ENCODE data around the gene MYMK. TPM values are rescaled to one million over a fixed set of nuclear protein-coding genes. Genes with fewer than 3 reads are reported as not detected.

The MYMK gene
- total RNA-seq, 1 experiment from 2014 or later: not detected

GRCh38 chr9:133495327-133496293 is 29.1 kb downstream of the MYMK start:
- no peak for ATAC-seq

More at GRCh38 chr9:133495327-133496293, 29.1 kb downstream of the MYMK start:
- Histone ChIP-seq H3K27me3 (ENCODE audit: insufficient read depth, low read length) (no peaks in the 10 kb centered on the region; the same call in 1 of the 2 replicates), H4K20me1 (ENCODE audit: insufficient read depth) (no peaks in the 10 kb centered on the region), H2AFZ (ENCODE audit: low read depth, low read length, poor library complexity, severe bottlenecking) (no peak overlapping the region), H3K4me1 (ENCODE audit: control insufficient read depth in 1 of 2, insufficient read depth in 2 of 2, low read length in 2 of 2) (no peaks in the 10 kb centered on the region), H3K4me2 (ENCODE audit: low read length) (no peak overlapping the region), H3K36me3 (ENCODE audit: control insufficient read depth in 1 of 2, insufficient read depth in 2 of 2, low read length in 2 of 2) (no peaks in the 10 kb centered on the region), H3K4me3 (replicated peaks in 1 of 2; ENCODE audit: low read depth in 1 of 2, low read length in 2 of 2) (no peak overlapping the region), H3K9me3 (ENCODE audit: control insufficient read depth in 1 of 2, insufficient read depth in 1 of 2, low read depth in 1 of 2, low read length in 2 of 2) (no peaks in the 10 kb centered on the region), H3K27ac (ENCODE audit: low read depth, low read length) (no peak overlapping the region), H3K9me2 (ENCODE audit: insufficient read depth) (no peaks in the 10 kb centered on the region), H3K9ac (ENCODE audit: low read length) (no peak overlapping the region), H3K79me2 (ENCODE audit: insufficient read depth, low read length) (no peaks in the 10 kb centered on the region)
- ChIA-PET POLR2A (no interaction called here), CTCF (interaction anchor here (1.9 kb wide), 1 partner anchor 9 kb away, joined by 7 read pairs; no protein-coding TSS in a partner anchor), RAD21 (ENCODE audit: low non-redundant PET in 1 of 2, low total read pairs in 2 of 2, uncharacterized antibody in 2 of 2, unreplicated experiment in 2 of 2) (no interaction called here)
- no peak for TF ChIP-seq ELF1 (IDR thresholded peaks at IDR 0.05; ENCODE audit: borderline replicate concordance, low read depth)
- no peak for TF ChIP-seq EGR1 (IDR thresholded peaks at IDR 0.05; ENCODE audit: low read depth)
- no peak for TF ChIP-seq FOSL1 (IDR thresholded peaks at IDR 0.05; ENCODE audit: low read depth)
- TF ChIP-seq CEBPB (IDR thresholded peaks at IDR 0.05; ENCODE audit: low read depth): no peak
- TF ChIP-seq POLR2AphosphoS5 (IDR thresholded peaks at IDR 0.05; ENCODE audit: low read depth, low read length): no peak
- no peak for TF ChIP-seq EZH2phosphoT487 (IDR thresholded peaks at IDR 0.05; ENCODE audit: borderline replicate concordance)
- TF ChIP-seq, protein P1, sequence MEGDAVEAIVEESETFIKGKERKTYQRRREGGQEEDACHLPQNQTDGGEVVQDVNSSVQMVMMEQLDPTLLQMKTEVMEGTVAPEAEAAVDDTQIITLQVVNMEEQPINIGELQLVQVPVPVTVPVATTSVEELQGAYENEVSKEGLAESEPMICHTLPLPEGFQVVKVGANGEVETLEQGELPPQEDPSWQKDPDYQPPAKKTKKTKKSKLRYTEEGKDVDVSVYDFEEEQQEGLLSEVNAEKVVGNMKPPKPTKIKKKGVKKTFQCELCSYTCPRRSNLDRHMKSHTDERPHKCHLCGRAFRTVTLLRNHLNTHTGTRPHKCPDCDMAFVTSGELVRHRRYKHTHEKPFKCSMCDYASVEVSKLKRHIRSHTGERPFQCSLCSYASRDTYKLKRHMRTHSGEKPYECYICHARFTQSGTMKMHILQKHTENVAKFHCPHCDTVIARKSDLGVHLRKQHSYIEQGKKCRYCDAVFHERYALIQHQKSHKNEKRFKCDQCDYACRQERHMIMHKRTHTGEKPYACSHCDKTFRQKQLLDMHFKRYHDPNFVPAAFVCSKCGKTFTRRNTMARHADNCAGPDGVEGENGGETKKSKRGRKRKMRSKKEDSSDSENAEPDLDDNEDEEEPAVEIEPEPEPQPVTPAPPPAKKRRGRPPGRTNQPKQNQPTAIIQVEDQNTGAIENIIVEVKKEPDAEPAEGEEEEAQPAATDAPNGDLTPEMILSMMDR (IDR thresholded peaks at IDR 0.05 in 2 of 3, conservative IDR thresholded peaks at IDR 0.05 in 1 of 3; ENCODE audit: borderline replicate concordance in 1 of 3, insufficient read depth in 1 of 3, low read depth in 2 of 3, low read length in 2 of 3): no peak
- no peak for TF ChIP-seq POLR2A (IDR thresholded peaks at IDR 0.05; ENCODE audit: borderline replicate concordance, extremely low read depth, insufficient read depth, insufficient read length)
- no peak for TF ChIP-seq EZH2 (IDR thresholded peaks at IDR 0.05)
- TF ChIP-seq REST (IDR thresholded peaks at IDR 0.05; ENCODE audit: low read depth): no peak
- TF ChIP-seq RAD21 (IDR thresholded peaks at IDR 0.05; ENCODE audit: low read depth): no peak
- TF ChIP-seq, protein P2, sequence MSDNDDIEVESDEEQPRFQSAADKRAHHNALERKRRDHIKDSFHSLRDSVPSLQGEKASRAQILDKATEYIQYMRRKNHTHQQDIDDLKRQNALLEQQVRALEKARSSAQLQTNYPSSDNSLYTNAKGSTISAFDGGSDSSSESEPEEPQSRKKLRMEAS (IDR thresholded peaks at IDR 0.05): no peak
- TF ChIP-seq SIN3A (IDR thresholded peaks at IDR 0.05; ENCODE audit: low read depth): no peak
- no peak for TF ChIP-seq ZBTB33 (IDR thresholded peaks at IDR 0.05; ENCODE audit: extremely low read depth, insufficient replicate concordance, low read length)
- no peak for TF ChIP-seq JUND (IDR thresholded peaks at IDR 0.05)
- TF ChIP-seq ZFX (IDR thresholded peaks at IDR 0.05): no peak
- TF ChIP-seq SRF (IDR thresholded peaks at IDR 0.05; ENCODE audit: low read depth): no peak
- TF ChIP-seq YY1 (IDR thresholded peaks at IDR 0.05; ENCODE audit: extremely low read depth, insufficient replicate concordance, low read depth, low read length): no peak
- intact Hi-C loops (cut with micrococcal nuclease): no loop called here
- no TSS peak for BruUV-seq (replicated peaks)
- no peak for DNase-seq (ENCODE audit: low read depth, low spot score)

Data from HCT116 (cell line).